Stimulated activated CD4-positive, alpha-beta T cell treated with anti-CD3 and anti-CD28 coated beads, TNF-alpha, amount 100 ng/mL, for 1 hour (primary cell): ENCODE results near the gene OST4.

ENCODE experiments used
- DNase-seq, 3 donors: peaks; one replicate each; pipeline ENCODE4 v3.0.0-alpha.2; 2020; ENCODE audit warnings: low read depth in 3 of 3, low spot score in 1 of 3

The OST4 gene

DNA sequence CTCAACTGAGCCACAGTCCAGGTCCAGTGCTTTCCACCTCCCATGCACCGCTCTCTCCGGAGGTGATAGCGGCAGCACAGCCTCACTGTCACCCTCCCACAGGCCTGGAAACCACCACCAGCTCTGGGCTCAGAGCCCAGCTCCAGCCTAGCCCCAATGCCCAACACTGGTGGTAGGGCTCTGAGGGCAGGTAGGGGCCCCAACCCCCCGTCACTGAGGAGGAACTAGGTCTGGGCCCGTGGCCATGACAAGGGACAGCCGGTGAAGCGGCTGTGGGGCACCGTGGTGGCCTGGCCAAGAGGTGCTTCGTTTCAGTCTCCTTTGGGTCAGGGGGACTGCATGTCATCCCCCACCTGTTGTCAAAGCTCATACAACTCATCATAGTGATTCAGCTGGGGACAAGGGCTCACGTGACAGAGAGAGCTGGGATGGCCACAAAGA is 44.2 kb downstream of the OST4 start:
- DNase-seq, result no peak

DNA sequence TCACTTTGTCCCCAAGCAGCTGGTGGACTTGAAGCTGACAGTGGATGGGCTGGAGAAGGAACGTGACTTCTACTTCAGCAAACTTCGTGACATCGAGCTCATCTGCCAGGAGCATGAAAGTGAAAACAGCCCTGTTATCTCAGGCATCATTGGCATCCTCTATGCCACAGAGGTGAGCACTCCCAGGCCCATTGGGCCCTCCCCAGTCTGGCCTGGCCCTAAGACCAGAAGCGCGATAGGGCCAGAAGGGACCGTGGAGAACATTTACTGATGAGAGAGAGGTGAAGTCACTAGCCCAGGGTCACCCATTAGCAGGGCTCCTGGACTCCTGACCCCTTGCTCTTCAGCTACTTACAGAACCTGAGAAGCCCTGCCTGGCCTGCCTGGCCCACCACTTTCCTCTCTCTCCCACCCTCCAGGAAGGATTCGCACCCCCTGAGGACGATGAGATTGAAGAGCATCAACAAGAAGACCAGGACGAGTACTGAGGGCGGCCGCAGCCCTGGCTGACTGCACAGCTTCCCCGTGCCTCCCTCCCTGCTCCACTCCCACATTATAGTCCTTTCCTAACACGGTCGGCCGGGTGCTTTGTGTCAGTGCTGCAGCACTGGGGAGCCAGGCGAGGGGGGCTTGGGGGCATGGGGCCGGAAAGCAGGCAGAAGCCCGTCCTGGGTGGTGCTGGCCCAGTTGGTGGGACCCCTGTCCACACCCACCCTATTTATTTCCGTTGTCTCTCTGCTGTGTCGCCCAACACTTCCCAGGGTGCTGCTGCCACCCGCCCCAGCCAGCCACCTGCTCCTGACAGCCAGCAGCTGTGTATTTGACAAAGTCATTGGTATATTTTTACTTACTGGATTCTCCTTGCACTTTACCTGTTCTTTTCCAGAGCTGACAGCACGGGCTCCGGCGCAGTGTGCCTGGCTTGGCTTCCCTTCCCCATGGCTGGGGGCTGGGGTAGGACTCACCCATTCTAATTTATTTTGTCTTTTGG is 45.3 kb downstream of the OST4 start:
- DNase-seq, result no peak

DNA sequence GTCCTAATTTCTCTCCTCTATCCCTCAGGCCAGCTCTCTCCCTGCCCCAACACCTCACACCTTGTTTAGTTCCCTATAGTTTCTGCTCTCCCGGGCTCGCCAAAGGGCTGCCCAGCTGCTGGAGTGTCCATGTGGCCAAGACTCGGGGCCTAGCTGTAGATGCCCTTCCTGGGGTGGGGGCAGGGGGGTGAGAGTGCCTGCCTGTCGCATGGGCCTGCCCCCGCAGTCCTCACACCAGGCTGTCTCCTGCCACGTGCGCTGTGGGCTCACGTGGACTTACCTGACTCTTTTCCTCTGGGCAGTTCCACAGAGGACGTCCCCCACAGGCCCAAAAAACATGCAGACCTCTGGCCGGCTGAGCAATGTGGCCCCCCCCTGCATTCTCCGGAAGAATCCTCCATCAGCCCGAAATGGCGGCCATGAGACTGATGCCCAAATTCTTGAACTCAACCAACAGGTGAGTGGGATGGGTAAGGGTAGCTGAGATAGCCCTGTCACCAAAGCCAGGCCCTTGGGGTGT is 46.1 kb downstream of the OST4 start:
- DNase-seq, result no peak

DNA sequence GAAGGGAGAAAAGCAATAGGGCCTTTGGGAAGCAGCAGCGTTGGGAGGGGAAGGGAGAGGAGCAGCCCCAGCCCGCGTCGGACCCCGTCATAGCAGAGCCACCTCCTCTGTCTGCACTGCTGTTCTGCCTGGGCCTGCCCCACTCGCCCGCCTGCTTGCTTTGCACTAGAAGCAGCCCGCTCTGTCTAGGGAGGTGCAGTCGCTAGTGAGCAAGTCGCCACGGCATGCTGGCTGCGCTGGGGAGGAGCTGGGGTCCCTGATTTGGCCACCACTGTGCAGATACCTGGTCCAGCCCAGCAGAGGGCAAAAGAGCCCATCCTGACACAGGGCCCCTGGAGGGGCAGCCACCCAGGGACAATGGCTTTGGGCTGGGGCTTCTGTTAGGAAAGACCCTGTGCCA is 46.6 kb downstream of the OST4 start:
- no peak for DNase-seq

DNA sequence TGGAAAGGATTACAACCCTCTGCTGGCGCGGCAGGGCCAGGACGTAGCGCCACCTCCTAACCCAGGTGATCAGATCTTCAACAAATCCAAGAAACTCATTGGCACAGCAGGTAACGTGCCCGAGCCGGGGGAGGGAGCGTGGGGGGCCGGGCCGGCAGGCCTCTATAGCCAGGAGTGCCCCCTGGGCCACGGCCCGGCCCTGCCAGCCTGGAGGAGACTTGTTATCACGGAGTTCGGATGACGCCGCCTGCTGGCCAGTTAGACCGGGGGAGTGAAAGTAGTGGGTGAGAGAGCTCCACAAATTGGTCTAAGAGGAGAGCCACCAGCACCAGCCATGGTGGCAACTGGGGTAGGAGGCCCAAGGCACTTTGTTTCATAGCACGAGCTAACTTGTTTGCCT is 47.3 kb downstream of the OST4 start:
- no peak for DNase-seq

DNA sequence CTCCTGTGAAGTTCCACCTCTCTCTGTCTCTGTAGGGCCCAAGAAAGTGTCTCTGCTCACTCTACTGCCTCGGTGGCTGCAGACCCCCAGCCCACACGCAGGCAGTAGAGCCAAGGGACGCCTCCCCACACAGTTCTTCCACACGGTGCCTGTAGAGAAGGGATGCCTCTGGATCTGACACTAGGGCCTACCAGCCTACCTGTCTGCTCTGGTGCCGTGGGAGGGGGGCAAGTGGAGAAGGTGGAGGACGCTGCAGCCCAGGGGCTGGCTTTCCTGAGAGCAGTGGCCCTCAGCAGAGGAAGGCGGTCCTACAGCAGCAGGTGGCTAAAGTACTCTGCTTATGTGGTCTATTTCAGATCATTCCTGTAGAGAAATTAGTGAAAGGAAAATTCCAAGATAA is 47.7 kb downstream of the OST4 start:
- no peak for DNase-seq

DNA sequence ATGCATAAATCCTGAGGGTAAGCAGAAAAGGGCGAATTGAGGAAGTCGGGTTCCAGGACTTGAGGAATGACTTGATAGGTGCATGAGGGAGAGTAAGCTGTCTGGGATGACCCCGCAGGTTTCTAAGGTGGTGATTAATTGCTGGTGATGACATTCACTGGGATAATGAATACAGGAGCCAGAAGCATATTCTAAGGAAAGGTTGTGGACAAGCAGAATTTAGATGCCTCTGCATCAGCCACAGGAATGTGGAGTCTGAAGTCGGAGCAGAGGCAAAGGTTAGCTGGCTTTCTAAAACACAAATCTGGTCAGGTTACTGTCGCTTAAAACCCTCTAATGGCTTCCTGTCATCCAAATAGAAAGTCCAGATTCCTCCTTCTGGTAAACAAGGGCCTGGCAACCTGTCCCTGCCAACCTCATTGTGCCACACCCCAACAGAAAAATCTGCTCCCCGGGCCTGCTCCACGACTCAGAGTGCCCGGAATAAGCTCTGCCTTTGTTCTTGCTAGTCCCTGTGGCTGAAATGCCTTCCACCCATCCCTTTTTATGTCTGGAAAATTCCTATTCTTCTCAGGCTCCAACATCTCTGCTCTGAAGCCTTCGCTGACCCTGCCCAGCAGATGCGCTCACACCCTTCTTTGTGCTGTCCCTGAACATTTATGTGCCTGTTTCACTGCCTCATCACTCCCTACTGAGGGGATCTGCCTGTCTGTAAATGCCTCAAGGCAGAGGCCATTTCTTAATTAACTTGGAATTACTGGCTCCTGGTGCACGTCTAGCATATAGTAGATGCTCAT is 50.0 kb downstream of the OST4 start:
- no peak for DNase-seq
